COR-L47 (cell line): ENCODE data around the gene HOXB2.

Experiments used
- DNase-seq: peaks from one replicate; lab custom pipeline; 2025; lab: John Stamatoyannopoulos, UW

The HOXB2 gene

GRCh38 chr17:48578616-48579470 is 33.9 kb upstream of the HOXB2 start:
- no peak for DNase-seq

GRCh38 chr17:48577946-48578615 is 33.2 kb upstream of the HOXB2 start, which contains the start of gene HOXB4:
Gene HOXB4 (minus strand): TSS chr17:48578350. CDS start chr17:48578319, 31 bp downstream.
- DNase-seq, result peak; percentile 53

- DNase-seq, result no peak
Observed at GRCh38 chr17:48577330-48577945, 32.5 kb upstream of the HOXB2 start.

DNA sequence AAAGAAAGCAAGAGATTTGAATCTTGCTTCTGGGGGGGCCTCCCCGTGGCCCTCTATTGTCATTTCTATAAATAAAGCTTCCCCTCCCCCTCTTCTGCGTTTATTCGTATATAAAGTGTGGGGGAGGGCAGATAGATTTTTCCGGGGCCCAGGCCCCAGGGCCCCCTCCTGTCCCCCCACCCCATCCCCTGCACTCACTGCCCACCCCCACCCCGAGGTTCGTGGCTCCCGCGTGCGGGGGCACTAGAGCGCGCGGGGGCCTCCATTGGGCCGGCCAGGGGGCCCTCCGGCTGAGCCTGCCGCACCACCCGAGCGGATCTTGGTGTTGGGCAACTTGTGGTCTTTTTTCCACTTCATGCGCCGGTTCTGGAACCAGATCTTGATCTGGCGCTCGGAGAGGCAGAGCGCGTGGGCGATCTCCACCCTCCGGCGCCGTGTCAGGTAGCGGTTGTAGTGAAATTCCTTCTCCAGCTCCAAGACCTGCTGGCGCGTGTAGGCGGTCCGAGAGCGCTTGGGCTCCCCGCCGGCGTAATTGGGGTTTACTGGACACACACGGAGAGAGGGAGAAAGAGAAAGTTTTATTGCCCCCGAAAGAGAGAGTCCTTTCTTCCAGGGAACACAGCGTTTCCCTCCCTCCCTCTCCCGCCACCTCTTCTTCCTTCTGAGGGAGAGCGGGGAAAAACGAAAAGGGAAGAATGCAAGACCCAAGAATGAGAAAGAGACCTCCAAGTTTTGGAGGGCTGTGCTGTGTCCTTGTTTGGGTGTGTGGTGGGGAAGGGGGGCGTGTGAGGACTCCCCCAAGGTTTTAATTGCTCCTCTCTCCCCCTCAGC is 31.8 kb upstream of the HOXB2 start:
- no peak for DNase-seq

DNA sequence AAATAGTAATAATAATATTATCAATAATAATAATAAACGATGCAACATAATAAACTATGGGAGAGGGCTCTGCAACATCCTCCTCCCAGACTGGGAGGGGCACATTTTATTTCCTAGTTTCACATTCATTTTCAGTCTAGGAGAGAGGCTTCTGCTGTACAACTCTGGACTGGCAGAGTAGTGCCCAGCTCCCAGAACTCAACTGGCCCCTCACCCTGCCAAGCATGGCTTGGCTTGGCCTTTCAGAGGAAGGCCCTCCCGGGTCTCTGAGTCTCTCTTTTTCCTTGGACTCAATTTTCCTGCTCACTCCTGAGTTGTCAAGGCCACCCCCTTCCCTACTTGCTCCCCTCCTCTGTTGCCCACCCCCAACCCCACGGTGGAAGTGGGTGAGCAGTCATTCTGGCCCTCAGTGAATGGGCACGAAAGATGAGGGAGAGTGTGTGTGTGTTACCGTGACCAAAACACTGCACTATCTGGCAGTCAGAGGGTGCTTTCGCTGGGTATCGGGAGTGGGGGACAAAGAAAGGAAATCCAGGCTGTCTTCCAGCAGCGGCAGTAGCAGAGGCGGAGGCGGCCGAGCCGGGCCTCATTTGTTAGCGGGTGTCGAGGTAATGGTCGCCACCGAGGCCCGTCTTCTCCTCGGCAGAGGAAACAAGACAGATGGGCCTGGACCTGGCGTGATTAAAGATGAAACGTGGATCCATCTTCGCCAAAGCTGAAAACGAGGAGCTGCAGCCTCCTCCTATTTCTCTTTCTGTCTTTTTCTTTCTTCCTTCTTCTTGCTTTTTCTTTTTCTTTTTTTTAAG is 31.0 kb upstream of the HOXB2 start:
- DNase-seq, result no peak

GRCh38 chr17:48575066-48575582 is 30.2 kb upstream of the HOXB2 start:
- no peak for DNase-seq

DNA sequence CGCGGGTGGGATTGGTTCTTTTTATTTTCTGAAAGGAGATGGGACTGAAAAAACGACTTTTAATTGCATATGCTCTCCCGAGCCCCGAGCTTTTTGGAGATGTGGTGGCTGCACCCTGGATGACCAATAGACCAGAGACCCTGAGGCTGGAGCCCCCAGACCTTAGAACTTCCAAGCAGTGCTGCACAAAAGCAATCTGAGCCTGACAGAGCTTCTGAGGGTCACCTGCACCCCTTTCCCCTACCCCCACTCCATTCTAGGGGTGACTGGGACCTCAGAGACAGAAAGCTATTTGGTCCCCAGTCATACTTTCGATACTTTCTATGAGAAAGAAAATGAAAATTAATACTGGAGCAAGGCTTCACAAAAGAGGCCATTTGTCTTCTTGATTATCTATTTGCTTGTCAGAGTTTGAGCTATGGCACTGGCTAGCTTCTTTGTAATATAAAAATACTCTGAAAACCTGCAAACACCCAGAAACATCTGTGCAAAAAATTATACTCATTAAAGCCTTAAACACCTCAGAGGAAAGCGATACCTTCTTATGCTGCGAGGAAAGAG is 29.7 kb upstream of the HOXB2 start:
- DNase-seq, result no peak

GRCh38 chr17:48571826-48572417 is 27.0 kb upstream of the HOXB2 start:
- no peak for DNase-seq

GRCh38 chr17:48571024-48571818 is 26.3 kb upstream of the HOXB2 start:
- DNase-seq, result no peak

GRCh38 chr17:48570325-48571023 is 25.6 kb upstream of the HOXB2 start:
- DNase-seq, result no peak

- DNase-seq, result no peak
Observed at GRCh38 chr17:48569674-48570324, 24.9 kb upstream of the HOXB2 start.

DNA sequence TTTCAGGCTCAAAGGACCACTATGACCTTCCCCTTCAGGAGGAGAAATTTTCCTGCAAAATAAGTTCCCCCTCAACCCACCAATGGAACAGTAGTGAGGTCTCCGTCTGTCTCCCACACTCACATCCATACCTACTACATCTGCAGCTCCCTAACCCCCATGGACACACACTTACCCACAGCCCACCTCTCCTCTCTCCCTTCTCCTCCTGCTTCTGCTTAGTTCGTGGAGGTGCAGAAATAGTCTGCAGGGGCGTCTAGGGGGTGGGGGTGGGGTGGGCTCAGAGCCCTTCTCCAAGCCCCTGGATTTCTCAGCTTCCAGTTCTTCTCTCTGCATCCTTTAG is 24.3 kb upstream of the HOXB2 start:
- no peak for DNase-seq

GRCh38 chr17:48568499-48569239 is 23.8 kb upstream of the HOXB2 start:
- DNase-seq, result peak; percentile 26

DNA sequence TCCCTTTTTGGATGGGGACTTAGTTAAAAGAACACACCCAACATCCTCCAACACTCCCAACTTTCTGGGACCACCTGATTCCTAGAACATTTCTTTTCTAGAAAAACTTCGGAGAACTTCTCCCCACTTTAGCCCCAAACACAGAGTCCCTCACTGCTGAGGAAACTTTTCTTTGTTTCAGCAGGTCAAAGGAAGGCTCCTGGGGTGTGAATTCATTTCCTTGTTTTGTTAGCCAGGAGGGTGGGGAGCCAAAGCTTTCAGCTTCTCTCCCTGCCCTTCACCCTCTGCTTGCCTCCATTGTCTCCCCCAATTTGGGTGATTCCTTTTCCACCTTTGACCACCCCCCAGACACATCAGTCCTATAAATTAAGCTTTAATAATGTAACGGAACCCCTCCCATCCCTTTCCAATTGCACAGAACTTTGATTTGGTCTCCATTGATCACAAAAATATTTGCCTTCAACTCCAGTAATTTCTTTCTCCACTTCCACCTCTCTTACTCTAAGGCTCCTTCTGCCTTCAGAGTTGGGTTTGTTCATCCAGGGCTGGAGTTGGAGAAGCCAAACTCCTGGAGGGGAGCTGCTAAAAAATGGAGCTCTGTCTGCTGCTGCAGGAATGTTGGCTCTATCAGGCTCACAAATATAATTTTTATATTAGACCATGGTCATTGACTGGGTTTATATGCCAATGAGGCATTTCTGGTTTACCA is 22.9 kb upstream of the HOXB2 start:
- DNase-seq, result no peak

- DNase-seq, result peak; percentile 69
Observed at GRCh38 chr17:48567209-48567608, 22.3 kb upstream of the HOXB2 start.

DNA sequence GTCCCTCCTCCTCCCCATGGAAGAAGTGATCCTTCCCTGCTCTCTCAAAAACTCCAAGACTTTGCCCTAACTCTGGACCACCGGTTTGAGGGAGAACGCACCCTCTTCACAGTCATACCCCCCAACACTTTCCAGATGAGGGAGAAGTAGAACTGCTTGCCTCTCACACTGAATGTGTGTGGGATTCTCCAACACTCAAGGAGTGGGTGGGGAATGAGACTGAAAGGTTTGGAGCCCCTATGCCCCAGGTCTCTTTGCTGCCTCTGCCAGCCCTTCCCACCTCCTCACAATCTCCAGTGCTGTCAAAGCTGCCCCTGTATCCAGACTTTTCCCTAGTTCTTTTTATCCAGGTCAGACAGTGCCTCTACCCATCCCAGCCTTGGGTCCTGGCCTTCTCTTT is 21.8 kb upstream of the HOXB2 start:
- DNase-seq, result no peak
